ENCODE measurements around the gene CDH4. TPM values are rescaled to one million over a fixed set of nuclear protein-coding genes. Genes with fewer than 3 reads are reported as not detected.

The CDH4 gene
- total and polyA plus RNA-seq, 9 donors: 0.12 to 4.4 (median 0.36) TPM

GRCh38 chr20:61649105-61649859 lies 397.2 kb downstream of the CDH4 start:
- H3K4me1 ChIP-seq (ENCODE audit: insufficient read depth): peaks cover 4% of the 10 kb centered on the region
- no peaks in the 10 kb centered on the region for H3K9me3 ChIP-seq
- no peak overlapping the region for H3K27ac ChIP-seq
- H3K36me3 ChIP-seq: no peaks in the 10 kb centered on the region
- no peak for DNase-seq
- no peak overlapping the region for H3K4me3 ChIP-seq
- WGBS, 3 donors: 64 to 76% (median 75%) methylated on average over 25 of the region's 25 CpGs
- intact Hi-C loops (cut with DNase I): no loop called here
- no peaks in the 10 kb centered on the region for H3K27me3 ChIP-seq
- TF ChIP-seq CTCF (IDR thresholded peaks at IDR 0.05) (no peak), POLR2A (IDR thresholded peaks at IDR 0.05) (no peak), EP300 (IDR thresholded peaks at IDR 0.05) (no peak)

- H3K4me3 ChIP-seq: no peak overlapping the region
- DNase-seq: no peak
- no peaks in the 10 kb centered on the region for H3K4me1 ChIP-seq (ENCODE audit: insufficient read depth)
- TF ChIP-seq POLR2A (IDR thresholded peaks at IDR 0.05): no peak
- no peak for TF ChIP-seq CTCF (IDR thresholded peaks at IDR 0.05)
- TF ChIP-seq EP300 (IDR thresholded peaks at IDR 0.05): no peak
- WGBS, 3 donors: 85 to 87% (median 86%) methylated on average over 8 of the region's 8 CpGs
- no peaks in the 10 kb centered on the region for H3K9me3 ChIP-seq
- no peaks in the 10 kb centered on the region for H3K36me3 ChIP-seq
- no peak overlapping the region for H3K27ac ChIP-seq
- no peaks in the 10 kb centered on the region for H3K27me3 ChIP-seq
- intact Hi-C loops (cut with DNase I): no loop called here
Observed at GRCh38 chr20:61649860-61650162, 397.8 kb downstream of the CDH4 start.

GRCh38 chr20:61650912-61651733 lies 399.1 kb downstream of the CDH4 start:
- TF ChIP-seq CTCF (IDR thresholded peaks at IDR 0.05) (no peak), EP300 (IDR thresholded peaks at IDR 0.05) (no peak), POLR2A (IDR thresholded peaks at IDR 0.05) (no peak)
- H3K27ac ChIP-seq: no peak overlapping the region
- no peak for DNase-seq
- H3K9me3 ChIP-seq: no peaks in the 10 kb centered on the region
- 85 to 89% (median 87%) methylated on average over 34 of the region's 34 CpGs for WGBS, 3 donors
- H3K27me3 ChIP-seq: no peaks in the 10 kb centered on the region
- H3K4me3 ChIP-seq: no peak overlapping the region
- H3K4me1 ChIP-seq (ENCODE audit: insufficient read depth): no peaks in the 10 kb centered on the region
- intact Hi-C loops (cut with DNase I): no loop called here
- no peaks in the 10 kb centered on the region for H3K36me3 ChIP-seq

- H3K4me3 ChIP-seq: no peak overlapping the region
- H3K27ac ChIP-seq: no peak overlapping the region
- no peaks in the 10 kb centered on the region for H3K4me1 ChIP-seq (ENCODE audit: insufficient read depth)
- intact Hi-C loops (cut with DNase I): no loop called here
- no peaks in the 10 kb centered on the region for H3K9me3 ChIP-seq
- WGBS, 3 donors: 85 to 88% (median 88%) methylated on average over 10 of the region's 10 CpGs
- TF ChIP-seq POLR2A (IDR thresholded peaks at IDR 0.05) (no peak), EP300 (IDR thresholded peaks at IDR 0.05) (no peak)
- DNase-seq: no peak
- H3K36me3 ChIP-seq: no peaks in the 10 kb centered on the region
- H3K27me3 ChIP-seq: no peaks in the 10 kb centered on the region
Observed at GRCh38 chr20:61652146-61652545, 400.1 kb downstream of the CDH4 start.

GRCh38 chr20:61654726-61655125 lies 402.7 kb downstream of the CDH4 start:
- Histone ChIP-seq H3K4me3 (no peak overlapping the region), H3K27ac (no peak overlapping the region), H3K9me3 (no peaks in the 10 kb centered on the region), H3K4me1 (ENCODE audit: insufficient read depth) (no peaks in the 10 kb centered on the region), H3K36me3 (no peaks in the 10 kb centered on the region), H3K27me3 (no peaks in the 10 kb centered on the region)
- WGBS, 3 donors: 72 to 81% (median 76%) methylated on average over 14 of the region's 14 CpGs
- intact Hi-C loops (cut with DNase I): no loop called here
- TF ChIP-seq POLR2A (IDR thresholded peaks at IDR 0.05) (no peak), EP300 (IDR thresholded peaks at IDR 0.05) (no peak), CTCF (IDR thresholded peaks at IDR 0.05) (no peak)
- DNase-seq: no peak

Data from ovary (tissue), 9 donors.